ENCODE results near the gene ZZZ3.

GRCh38 chr1:77649127-77649526, 33.3 kb downstream of the ZZZ3 start:
- TF ChIP-seq CTCF (IDR thresholded peaks at IDR 0.05) (no peak), EZH2 (IDR thresholded peaks at IDR 0.05) (no peak)
